HEK293 (cell line): ENCODE data around the gene UNK.

ENCODE experiments used
- CTCF ChIA-PET: fragments of 350-600 bp; formaldehyde crosslinking; extraction: SDS; loops from one replicate; lab custom pipeline; 2021; ENCODE audit warnings: antibody characterized with exemption; lab: Yijun Ruan, JAX
- POLR2A ChIA-PET: fragments of 300-600 bp; formaldehyde crosslinking; extraction: SDS; loops from one replicate; lab custom pipeline; 2020; ENCODE audit warnings: antibody characterized with exemption, inconsistent platforms; lab: Yijun Ruan, JAX
- H3K27ac ChIP-seq: fragments of 200-500 bp; sonication (Bioruptor generic); 2 replicates; pipeline ENCODE4 v1.5.1; 2014; ENCODE audit warnings: low read depth, low read length, control low read depth, inconsistent platforms; ENCODE audit errors: extremely low read depth
- H3K36me3 ChIP-seq, 2 experiments: fragments of 200-500 bp in 1 of 2; sonication (Bioruptor generic) in 1 of 2; 1 replicate in 1 of 2; 2 replicates in 1 of 2; pipeline ENCODE4 v1.5.1; 2014 to 2017; ENCODE audit warnings: inconsistent platforms in 2 of 2, low read length in 2 of 2; ENCODE audit not compliant: control insufficient read depth in 2 of 2, insufficient read depth in 1 of 2
- H3K4me1 ChIP-seq: fragments of 200-500 bp; sonication (Bioruptor generic); 2 replicates; pipeline ENCODE4 v1.5.1; 2014; ENCODE audit warnings: mild to moderate bottlenecking, low read length, inconsistent platforms; ENCODE audit not compliant: control insufficient read depth, insufficient read depth
- H3K4me3 ChIP-seq: 2 replicates; pipeline ENCODE4 v1.5.1; 2011; ENCODE audit warnings: low read depth, mild to moderate bottlenecking, control low read depth, low read length, moderate library complexity
- H3K9me3 ChIP-seq: fragments of 200-500 bp; sonication (Bioruptor generic); 2 replicates; pipeline ENCODE4 v1.5.1; 2014; ENCODE audit warnings: low read depth, low read length, inconsistent platforms; ENCODE audit not compliant: control insufficient read depth, insufficient read depth
- GFI1B ChIP-seq: fragments of 450-650 bp; formaldehyde crosslinking; IDR thresholded peaks from 2 replicates; pipeline ENCODE4 v1.5.1; 2016; ENCODE audit warnings: missing biosample characterization, missing genetic modification characterization
- OSR2 ChIP-seq: fragments of 450-650 bp; formaldehyde crosslinking; IDR thresholded peaks from 2 replicates; pipeline ENCODE4 v1.5.1; 2016; ENCODE audit warnings: missing biosample characterization, missing genetic modification characterization
- OVOL3 ChIP-seq: fragments of 450-650 bp; formaldehyde crosslinking; IDR thresholded peaks from 2 replicates; pipeline ENCODE4 v1.5.1; 2016; ENCODE audit warnings: missing biosample characterization, missing genetic modification characterization
- YY1 ChIP-seq: fragments of 450-650 bp; formaldehyde crosslinking; IDR thresholded peaks from 2 replicates; pipeline ENCODE4 v1.5.1; 2018; ENCODE audit warnings: missing biosample characterization, missing genetic modification characterization
- ZBTB1 ChIP-seq: fragments of 450-650 bp; formaldehyde crosslinking; IDR thresholded peaks from 2 replicates; pipeline ENCODE4 v1.5.1; 2016; ENCODE audit warnings: missing biosample characterization, missing genetic modification characterization
- ZBTB48 ChIP-seq: fragments of 450-650 bp; formaldehyde crosslinking; IDR thresholded peaks from 2 replicates; pipeline ENCODE4 v1.5.1; 2016; ENCODE audit warnings: missing biosample characterization, missing genetic modification characterization
- ZBTB6 ChIP-seq: fragments of 450-650 bp; formaldehyde crosslinking; IDR thresholded peaks from 2 replicates; pipeline ENCODE4 v1.5.1; 2017; ENCODE audit warnings: missing biosample characterization, missing genetic modification characterization
- ZFP69B ChIP-seq: fragments of 450-650 bp; formaldehyde crosslinking; IDR thresholded peaks from 2 replicates; pipeline ENCODE4 v1.5.1; 2016; ENCODE audit warnings: missing biosample characterization, missing genetic modification characterization
- ZNF10 ChIP-seq: fragments of 450-650 bp; formaldehyde crosslinking; IDR thresholded peaks from 2 replicates; pipeline ENCODE4 v1.5.1; 2017; ENCODE audit warnings: missing biosample characterization, missing genetic modification characterization
- ZNF155 ChIP-seq: fragments of 450-650 bp; formaldehyde crosslinking; IDR thresholded peaks from 2 replicates; pipeline ENCODE4 v1.5.1; 2016; ENCODE audit warnings: missing biosample characterization, missing genetic modification characterization
- ZNF169 ChIP-seq: fragments of 450-650 bp; formaldehyde crosslinking; IDR thresholded peaks from 2 replicates; pipeline ENCODE4 v1.5.1; 2016; ENCODE audit warnings: missing biosample characterization, missing genetic modification characterization
- ZNF211 ChIP-seq: fragments of 450-650 bp; formaldehyde crosslinking; IDR thresholded peaks from 2 replicates; pipeline ENCODE4 v1.5.1; 2016; ENCODE audit warnings: low read depth, missing biosample characterization, missing genetic modification characterization
- ZNF221 ChIP-seq: fragments of 450-650 bp; formaldehyde crosslinking; IDR thresholded peaks from 2 replicates; pipeline ENCODE4 v1.5.1; 2017; ENCODE audit warnings: missing biosample characterization, missing genetic modification characterization, borderline replicate concordance
- ZNF24 ChIP-seq: fragments of 450-650 bp; formaldehyde crosslinking; IDR thresholded peaks from 2 replicates; pipeline ENCODE4 v1.5.1; 2016; ENCODE audit warnings: missing biosample characterization, missing genetic modification characterization
- ZNF302 ChIP-seq: fragments of 450-650 bp; formaldehyde crosslinking; IDR thresholded peaks from 2 replicates; pipeline ENCODE4 v1.5.1; 2016; ENCODE audit warnings: missing biosample characterization, missing genetic modification characterization, low read depth
- ZNF423 ChIP-seq: fragments of 450-650 bp; formaldehyde crosslinking; IDR thresholded peaks from 2 replicates; pipeline ENCODE4 v1.5.1; 2016; ENCODE audit warnings: missing biosample characterization, missing genetic modification characterization
- ZNF549 ChIP-seq: fragments of 450-650 bp; IDR thresholded peaks from 2 replicates; pipeline ENCODE4 v1.5.1; 2018; ENCODE audit warnings: missing biosample characterization, missing genetic modification characterization, mild to moderate bottlenecking, inconsistent platforms, moderate library complexity
- ZNF629 ChIP-seq: fragments of 450-650 bp; formaldehyde crosslinking; IDR thresholded peaks from 2 replicates; pipeline ENCODE4 v1.5.1; 2017; ENCODE audit warnings: missing biosample characterization, missing genetic modification characterization
- ZNF76 ChIP-seq: fragments of 450-650 bp; formaldehyde crosslinking; IDR thresholded peaks from 2 replicates; pipeline ENCODE4; 2016; ENCODE audit warnings: low read depth, missing biosample characterization, missing genetic modification characterization, borderline replicate concordance
- ZNF830 ChIP-seq: fragments of 450-650 bp; IDR thresholded peaks from 2 replicates; pipeline ENCODE4 v1.5.0; 2018; ENCODE audit warnings: missing biosample characterization, missing genetic modification characterization, low read depth, mild to moderate bottlenecking, moderate library complexity
- ZSCAN16 ChIP-seq: fragments of 450-650 bp; formaldehyde crosslinking; IDR thresholded peaks from 2 replicates; pipeline ENCODE4 v1.5.1; 2016; ENCODE audit warnings: missing biosample characterization, missing genetic modification characterization
- TF ChIP-seq, protein P1 (sequence below): fragments of 450-650 bp; formaldehyde crosslinking; IDR thresholded peaks from 2 replicates; pipeline ENCODE4 v1.5.1; 2016; ENCODE audit warnings: missing biosample characterization, missing genetic modification characterization
- TF ChIP-seq, protein P2 (sequence below): fragments of 450-650 bp; formaldehyde crosslinking; IDR thresholded peaks from 2 replicates; pipeline ENCODE4 v1.5.1; 2016; ENCODE audit warnings: missing biosample characterization, missing genetic modification characterization

UNK gene

DNA sequence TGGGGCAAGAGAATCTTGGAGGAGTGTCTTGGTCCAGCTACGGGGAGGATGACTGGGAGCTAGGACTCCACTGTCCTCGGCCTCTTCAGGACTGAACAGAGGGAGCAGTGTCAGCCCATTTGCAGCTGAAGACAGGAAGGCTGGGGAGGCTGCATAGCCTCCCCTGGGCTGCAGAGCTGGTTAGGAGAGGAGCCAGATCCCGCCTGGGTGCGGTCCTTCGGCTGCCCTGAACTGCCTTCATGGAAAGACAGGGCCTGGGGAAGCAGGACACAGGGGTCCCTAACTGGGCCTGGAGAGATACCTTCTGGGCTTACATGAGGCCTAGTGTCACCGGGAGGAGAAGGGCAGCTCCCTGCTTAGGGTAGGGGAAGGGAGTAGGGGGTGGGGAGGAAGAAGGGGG is 33.0 kb downstream of the UNK start:
- POLR2A ChIA-PET: interaction anchor here (0.6 to 1.6 kb wide), 3 partner anchors 37 to 126 kb away, joined by 3 to 5 read pairs (median 3); partner anchors contain the start of gene FBF1

GRCh38 chr17:75818326-75818885 is 33.8 kb downstream of the UNK start:
- Histone ChIP-seq H3K27ac (no peak overlapping the region), H3K4me1 (no peaks in the 10 kb centered on the region), H3K9me3 (no peaks in the 10 kb centered on the region), H3K4me3 (no peak overlapping the region), H3K36me3 (peaks cover 33 to 96% of the 10 kb centered on the region in 2 experiments)
- TF ChIP-seq ZNF76 (tag by site-specific recombination) (no peak), ZNF302 (no peak)
- ChIA-PET POLR2A (interaction anchor here (1.3 to 1.6 kb wide), 2 partner anchors 34 to 38 kb away, joined by 5 to 6 read pairs; partner anchors contain the start of gene UNK), CTCF (interaction anchor here (0.6 to 3.9 kb wide), 4 partner anchors 8 to 68 kb away, joined by 3 to 23 read pairs (median 4); no protein-coding TSS in a partner anchor)

More for the DNA sequence above, 33.0 kb downstream of the UNK start:
- no peaks in the 10 kb centered on the region for H3K4me1 ChIP-seq
- no peak overlapping the region for H3K4me3 ChIP-seq
- H3K9me3 ChIP-seq: no peaks in the 10 kb centered on the region
- peaks cover 34 to 96% of the 10 kb centered on the region in 2 experiments for H3K36me3 ChIP-seq
- H3K27ac ChIP-seq: no peak overlapping the region
- TF ChIP-seq ZFP69B (tag by site-specific recombination) (no peak), GFI1B (no peak), ZNF830 (tag by site-specific recombination) (no peak), ZNF302 (no peak), ZBTB48 (tag by site-specific recombination) (no peak), ZNF24 (tag by site-specific recombination) (no peak), OVOL3 (tag by site-specific recombination) (no peak), ZNF629 (tag by site-specific recombination) (no peak), YY1 (tag by site-specific recombination) (no peak), ZNF211 (tag by site-specific recombination) (no peak), ZNF423 (tag by site-specific recombination) (no peak), ZNF10 (tag by site-specific recombination) (no peak), ZSCAN16 (tag by site-specific recombination) (no peak), ZBTB6 (tag by site-specific recombination) (no peak), ZBTB1 (tag by site-specific recombination) (no peak)
- TF ChIP-seq, protein P1, sequence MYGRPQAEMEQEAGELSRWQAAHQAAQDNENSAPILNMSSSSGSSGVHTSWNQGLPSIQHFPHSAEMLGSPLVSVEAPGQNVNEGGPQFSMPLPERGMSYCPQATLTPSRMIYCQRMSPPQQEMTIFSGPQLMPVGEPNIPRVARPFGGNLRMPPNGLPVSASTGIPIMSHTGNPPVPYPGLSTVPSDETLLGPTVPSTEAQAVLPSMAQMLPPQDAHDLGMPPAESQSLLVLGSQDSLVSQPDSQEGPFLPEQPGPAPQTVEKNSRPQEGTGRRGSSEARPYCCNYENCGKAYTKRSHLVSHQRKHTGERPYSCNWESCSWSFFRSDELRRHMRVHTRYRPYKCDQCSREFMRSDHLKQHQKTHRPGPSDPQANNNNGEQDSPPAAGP (tag by site-specific recombination): no peak
- CTCF ChIA-PET: interaction anchor here (0.6 to 3.9 kb wide), 2 partner anchors 8 to 24 kb away, joined by 4 to 23 read pairs; no protein-coding TSS in a partner anchor

DNA sequence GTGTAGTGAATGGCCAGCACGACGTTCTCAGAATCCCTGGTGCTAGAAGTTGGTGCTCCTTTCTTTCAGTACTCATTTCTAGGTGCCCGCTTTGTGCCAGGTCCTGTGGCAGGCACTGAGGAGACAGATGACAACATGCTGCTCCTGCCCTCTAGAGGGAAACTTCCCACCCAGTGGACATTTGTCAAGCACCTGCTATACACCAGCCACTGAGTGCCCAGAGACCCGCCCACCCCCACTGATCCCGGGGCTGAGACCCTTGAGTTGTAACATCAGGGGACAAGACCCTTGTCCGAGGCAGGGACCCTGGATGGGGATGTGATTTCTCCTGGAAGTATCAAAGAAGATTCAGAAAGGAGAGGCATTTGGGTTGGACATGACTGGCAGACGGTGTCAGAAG is 34.5 kb downstream of the UNK start:
- H3K27ac ChIP-seq: no peak overlapping the region
- TF ChIP-seq ZNF221 (tag by site-specific recombination) (no peak), ZNF169 (tag by site-specific recombination) (no peak), ZNF549 (no peak), ZNF155 (no peak), OSR2 (tag by site-specific recombination) (no peak), ZNF629 (tag by site-specific recombination) (no peak)
- TF ChIP-seq, protein P2, sequence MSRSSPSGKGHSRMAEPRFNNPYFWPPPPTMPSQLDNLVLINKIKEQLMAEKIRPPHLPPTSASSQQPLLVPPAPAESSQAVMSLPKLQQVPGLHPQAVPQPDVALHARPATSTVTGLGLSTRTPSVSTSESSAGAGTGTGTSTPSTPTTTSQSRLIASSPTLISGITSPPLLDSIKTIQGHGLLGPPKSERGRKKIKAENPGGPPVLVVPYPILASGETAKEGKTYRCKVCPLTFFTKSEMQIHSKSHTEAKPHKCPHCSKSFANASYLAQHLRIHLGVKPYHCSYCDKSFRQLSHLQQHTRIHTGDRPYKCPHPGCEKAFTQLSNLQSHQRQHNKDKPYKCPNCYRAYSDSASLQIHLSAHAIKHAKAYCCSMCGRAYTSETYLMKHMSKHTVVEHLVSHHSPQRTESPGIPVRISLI (tag by site-specific recombination): no peak
- CTCF ChIA-PET: interaction anchor here (1.0 to 1.2 kb wide), 2 partner anchors 11 to 29 kb away, joined by 3 to 6 read pairs; no protein-coding TSS in a partner anchor
- H3K4me3 ChIP-seq: no peak overlapping the region
- POLR2A ChIA-PET: interaction anchor here (1.3 kb wide), 1 partner anchor 34 kb away, joined by 6 read pairs; the partner anchor contains the start of gene UNK
- H3K9me3 ChIP-seq: no peaks in the 10 kb centered on the region
- no peaks in the 10 kb centered on the region for H3K4me1 ChIP-seq
- H3K36me3 ChIP-seq: peaks cover 27 to 96% of the 10 kb centered on the region in 2 experiments
